Activated B cell treated with CpG ODN at 0.5 μM for 24 hours (primary cell): ENCODE results near the gene MYO1E. TPM values are rescaled to one million over a fixed set of nuclear protein-coding genes. Genes with fewer than 3 reads are reported as not detected.

Experiments
- ATAC-seq: fragments of 200-7000 bp; cut with Tn5 transposase; one replicate; pipeline ENCODE4 v1.10.0; 2021; ENCODE audit warnings: low read depth, mild to moderate bottlenecking, moderate library complexity
- CTCF ChIA-PET: fragments of 350-600 bp; sonication (Branson Sonifier 250); formaldehyde crosslinking; loops from one replicate; lab custom pipeline; 2021; ENCODE audit warnings: antibody characterized with exemption; lab: Charles Lee
- POLR2A ChIA-PET: fragments of 350-600 bp; sonication (Branson Sonifier 250); formaldehyde crosslinking; loops from one replicate; lab custom pipeline; 2021; ENCODE audit warnings: antibody characterized with exemption; lab: Charles Lee
- DNase-seq: peaks from one replicate; pipeline ENCODE4 v3.0.0; 2022
- H3K27ac Mint-ChIP-seq: one replicate; pipeline ENCODE4 v1.8.0; 2020; ENCODE audit warnings: mixed read lengths
- H3K27me3 Mint-ChIP-seq: one replicate; pipeline ENCODE4 v1.8.0; 2021; ENCODE audit warnings: mixed read lengths
- H3K36me3 Mint-ChIP-seq: one replicate; pipeline ENCODE4 v1.8.0; 2021; ENCODE audit warnings: low read depth, mixed read lengths
- H3K4me1 Mint-ChIP-seq: one replicate; pipeline ENCODE4 v1.8.0; 2021; ENCODE audit warnings: mixed read lengths
- H3K4me3 Mint-ChIP-seq: one replicate; pipeline ENCODE4 v1.8.0; 2020; ENCODE audit warnings: mild to moderate bottlenecking, mixed read lengths
- H3K9me3 Mint-ChIP-seq: one replicate; pipeline ENCODE4 v1.8.0; 2020; ENCODE audit warnings: mixed read lengths
- intact Hi-C: fragments of 100-400 bp; cut with micrococcal nuclease; formaldehyde crosslinking; loops from one replicate; pipeline ENCODE4 v1.15.1; 2024
- total RNA-seq: library from RNA; stranded (reverse); gene quantifications from 2 replicates; pipeline ENCODE4 v1.2.3, GENCODE V29; 2022
- TF ChIP-seq, protein P1 (sequence below): fragments of 200-600 bp; IDR thresholded peaks from one replicate; pipeline ENCODE4 v1.8.0; 2022; ENCODE audit warnings: antibody characterized with exemption, mild to moderate bottlenecking

MYO1E gene
- total RNA-seq, 1 donor from 2014 or later = 186 TPM

DNA sequence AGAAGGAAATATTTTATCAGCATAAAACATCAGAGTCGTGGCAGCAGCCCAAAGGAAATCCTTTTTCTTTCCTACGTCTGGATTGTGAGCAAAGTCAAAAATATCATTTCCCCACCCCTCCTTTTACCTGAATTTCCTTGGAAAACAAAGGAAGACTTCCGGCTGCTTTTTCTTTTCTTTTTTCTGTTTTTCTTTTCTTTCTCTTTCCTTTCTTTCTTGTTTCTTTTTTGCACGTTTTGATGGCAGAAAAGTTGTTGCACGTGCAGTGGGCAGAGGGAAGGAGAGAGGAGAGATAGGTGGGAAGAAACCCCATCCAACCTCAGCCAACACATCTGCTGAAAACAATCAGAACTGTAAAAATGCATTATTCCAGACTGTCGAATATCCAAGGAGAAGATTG lies 544 bp upstream of the MYO1E start:
- Mint-ChIP-seq H3K27ac (peak overlapping the region; percentile 89), H3K9me3 (no peaks in the 10 kb centered on the region), H3K36me3 (peaks cover 9% of the 10 kb centered on the region), H3K4me3 (peak overlapping the region; percentile 96), H3K4me1 (peaks cover 66% of the 10 kb centered on the region), H3K27me3 (no peaks in the 10 kb centered on the region)
- DNase-seq (no peak), ATAC-seq (no peak)
- CTCF ChIA-PET = interaction anchor here (1.2 to 2.1 kb wide), 4 partner anchors 40 to 156 kb away, joined by 3 to 9 read pairs (median 6); no protein-coding TSS in a partner anchor
- intact Hi-C loops = loop anchor here (1.0 to 10.0 kb wide), 5 partner anchors 73 to 396 kb away; partner anchors contain the start of gene BNIP2
- POLR2A ChIA-PET = interaction anchor here (0.6 to 2.3 kb wide), 11 partner anchors 23 to 130 kb away, joined by 3 to 15 read pairs (median 6); partner anchors contain the start of gene FAM81A
- TF ChIP-seq, protein P1, sequence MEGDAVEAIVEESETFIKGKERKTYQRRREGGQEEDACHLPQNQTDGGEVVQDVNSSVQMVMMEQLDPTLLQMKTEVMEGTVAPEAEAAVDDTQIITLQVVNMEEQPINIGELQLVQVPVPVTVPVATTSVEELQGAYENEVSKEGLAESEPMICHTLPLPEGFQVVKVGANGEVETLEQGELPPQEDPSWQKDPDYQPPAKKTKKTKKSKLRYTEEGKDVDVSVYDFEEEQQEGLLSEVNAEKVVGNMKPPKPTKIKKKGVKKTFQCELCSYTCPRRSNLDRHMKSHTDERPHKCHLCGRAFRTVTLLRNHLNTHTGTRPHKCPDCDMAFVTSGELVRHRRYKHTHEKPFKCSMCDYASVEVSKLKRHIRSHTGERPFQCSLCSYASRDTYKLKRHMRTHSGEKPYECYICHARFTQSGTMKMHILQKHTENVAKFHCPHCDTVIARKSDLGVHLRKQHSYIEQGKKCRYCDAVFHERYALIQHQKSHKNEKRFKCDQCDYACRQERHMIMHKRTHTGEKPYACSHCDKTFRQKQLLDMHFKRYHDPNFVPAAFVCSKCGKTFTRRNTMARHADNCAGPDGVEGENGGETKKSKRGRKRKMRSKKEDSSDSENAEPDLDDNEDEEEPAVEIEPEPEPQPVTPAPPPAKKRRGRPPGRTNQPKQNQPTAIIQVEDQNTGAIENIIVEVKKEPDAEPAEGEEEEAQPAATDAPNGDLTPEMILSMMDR = no peak

DNA sequence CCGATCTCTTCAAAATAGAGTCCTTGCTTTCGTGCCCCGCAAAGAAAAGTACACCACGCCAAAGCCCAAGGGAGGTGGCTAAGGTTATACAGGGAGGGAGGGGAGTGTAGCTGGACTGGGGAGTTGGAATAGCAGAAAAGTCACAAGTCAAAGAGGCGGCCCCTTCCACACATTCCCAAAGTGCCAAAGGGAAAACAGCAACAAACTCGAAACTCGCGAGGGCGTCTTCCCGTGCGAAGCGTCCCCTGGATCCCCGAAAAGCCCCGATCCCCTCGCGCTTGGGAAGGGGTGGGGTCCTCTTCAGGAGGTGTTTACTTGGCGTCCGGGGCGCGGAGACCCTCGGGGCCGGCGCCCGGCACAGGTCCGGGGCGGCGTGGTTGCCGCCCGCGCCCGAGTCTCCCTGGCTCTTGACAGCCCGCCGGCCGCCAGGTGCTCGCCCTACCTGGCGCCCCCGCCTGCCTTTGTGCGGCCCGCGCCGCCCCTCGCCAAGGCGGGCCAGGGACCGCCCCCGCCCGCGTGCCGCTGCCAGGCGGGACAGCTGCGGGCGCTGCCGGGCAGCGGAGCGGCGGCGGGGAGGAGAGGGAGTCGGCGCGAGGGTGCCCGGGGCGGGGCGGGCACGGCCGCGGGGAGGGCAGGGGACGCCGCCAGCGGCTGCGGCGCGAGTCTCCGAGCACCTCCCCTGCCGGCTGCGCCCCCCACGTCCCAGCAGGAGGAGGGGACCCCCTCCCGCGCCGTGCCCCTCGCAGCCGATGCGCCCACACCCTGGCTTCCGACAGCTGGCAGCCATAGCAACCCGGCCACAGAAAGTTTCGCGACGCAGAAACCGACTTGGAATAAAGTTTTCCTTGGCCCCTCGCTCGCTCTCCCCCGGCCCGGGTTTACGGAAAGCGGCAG lies 966 bp downstream of the MYO1E start:
- intact Hi-C loops = loop anchor here (1.0 to 10.0 kb wide), 8 partner anchors 17 to 394 kb away; partner anchors contain the start of gene BNIP2
- H3K36me3 Mint-ChIP-seq = peaks cover 9% of the 10 kb centered on the region
- DNase-seq (no peak), ATAC-seq (peak; percentile 58)
- H3K27me3 Mint-ChIP-seq = no peaks in the 10 kb centered on the region
- TF ChIP-seq, protein P1 = no peak
- POLR2A ChIA-PET = interaction anchor here (0.6 to 2.3 kb wide), 9 partner anchors 11 to 128 kb away, joined by 3 to 15 read pairs (median 6); partner anchors contain the start of gene FAM81A
- H3K4me3 Mint-ChIP-seq = peak overlapping the region; percentile 97
- peaks cover 66% of the 10 kb centered on the region for H3K4me1 Mint-ChIP-seq
- peak overlapping the region; percentile 89 for H3K27ac Mint-ChIP-seq
- no peaks in the 10 kb centered on the region for H3K9me3 Mint-ChIP-seq
- CTCF ChIA-PET = interaction anchor here (1.2 to 2.1 kb wide), 4 partner anchors 41 to 157 kb away, joined by 3 to 9 read pairs (median 6); no protein-coding TSS in a partner anchor

DNA sequence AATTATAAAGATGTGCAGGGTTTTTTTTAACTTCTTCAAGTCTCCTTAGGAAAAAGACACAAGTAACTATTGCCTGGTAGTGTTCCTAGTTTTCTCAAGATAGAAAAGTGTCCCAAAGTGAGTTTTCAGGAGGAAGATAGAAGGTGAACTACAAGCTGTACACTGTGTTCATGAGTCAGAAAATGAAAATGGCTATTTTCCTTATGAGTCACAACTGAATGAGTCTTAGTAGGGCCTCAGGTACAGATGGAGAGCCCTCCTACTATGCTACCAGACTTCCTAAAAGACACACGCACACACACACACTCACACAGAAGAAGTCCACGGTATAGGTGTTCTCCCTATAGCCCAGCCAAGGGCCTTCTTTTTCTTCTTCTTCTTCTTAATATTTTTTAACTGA lies 3.1 kb downstream of the MYO1E start:
- TF ChIP-seq, protein P1 = no peak
- ChIA-PET CTCF (no interaction called here), POLR2A (interaction anchor here (0.8 to 2.0 kb wide), 4 partner anchors 30 to 70 kb away, joined by 3 to 5 read pairs (median 3); no protein-coding TSS in a partner anchor)
- peaks cover 9% of the 10 kb centered on the region for H3K36me3 Mint-ChIP-seq
- no peaks in the 10 kb centered on the region for H3K27me3 Mint-ChIP-seq
- DNase-seq = no peak
- peak overlapping the region; percentile 88 for H3K27ac Mint-ChIP-seq
- no peak for ATAC-seq
- intact Hi-C loops = loop anchor here (1.0 kb wide), 1 partner anchor 71 kb away; no protein-coding TSS in a partner anchor
- peak overlapping the region; percentile 97 for H3K4me3 Mint-ChIP-seq
- peaks cover 68% of the 10 kb centered on the region for H3K4me1 Mint-ChIP-seq
- no peaks in the 10 kb centered on the region for H3K9me3 Mint-ChIP-seq

DNA sequence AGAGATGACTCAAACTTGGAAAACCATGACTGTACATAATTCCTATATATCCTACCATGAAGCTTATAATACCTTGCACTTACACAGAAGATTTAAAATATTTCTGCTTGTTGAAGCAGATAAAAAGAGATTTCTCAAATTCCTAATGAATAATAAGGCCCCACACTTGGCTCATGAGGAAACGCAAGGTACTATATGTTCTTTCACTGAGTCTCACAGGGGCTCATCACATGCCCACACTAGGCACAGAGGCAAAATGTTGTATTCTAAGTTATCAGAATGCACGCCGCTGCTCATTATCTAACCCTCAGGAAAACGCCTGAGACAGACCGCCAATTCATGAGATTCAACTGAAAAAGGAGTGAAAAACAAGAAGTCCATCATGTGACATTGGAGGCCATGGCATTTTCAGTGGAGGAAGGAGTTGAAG lies 5.6 kb downstream of the MYO1E start:
- Mint-ChIP-seq H3K4me1 (peaks cover 52% of the 10 kb centered on the region), H3K27me3 (no peaks in the 10 kb centered on the region)

More for the DNA sequence above, 5.6 kb downstream of the MYO1E start:
- DNase-seq (no peak), ATAC-seq (no peak)
- CTCF ChIA-PET = no interaction called here
- Mint-ChIP-seq H3K36me3 (peaks cover 5% of the 10 kb centered on the region), H3K4me3 (no peak overlapping the region), H3K27ac (peak overlapping the region; percentile 35), H3K9me3 (no peaks in the 10 kb centered on the region)
- POLR2A ChIA-PET = interaction anchor here (0.6 to 1.2 kb wide), 2 partner anchors 46 to 66 kb away, joined by 4 to 9 read pairs; no protein-coding TSS in a partner anchor
- intact Hi-C loops = no loop called here
- TF ChIP-seq, protein P1 = no peak
